HepG2 (cell line): ENCODE data around the gene LRBA. TPM values are rescaled to one million over a fixed set of nuclear protein-coding genes. Genes with fewer than 3 reads are reported as not detected.

Experiments
- ATAC-seq: fragments of 200-7000 bp; cut with Tn5 transposase; 3 replicates; pipeline ENCODE4 v1.9.1; 2020; ENCODE audit warnings: mild to moderate bottlenecking, moderate library complexity
- BruUV-seq: library from RNA; stranded (reverse); fragments of 400-500 nt; replicated peaks from 2 replicates; lab custom pipeline; 2021; lab: Mats Ljungman, UMichigan
- CTCF ChIA-PET: fragments of 300-600 bp; formaldehyde crosslinking; extraction: SDS; loops from one replicate; lab custom pipeline; 2021; ENCODE audit warnings: low total read pairs, inconsistent platforms, low intra/inter-chr PET ratio; lab: Yijun Ruan, JAX
- POLR2A ChIA-PET: fragments of 350-600 bp; sonication (Branson Sonifier 250); formaldehyde crosslinking; loops from one replicate; lab custom pipeline; 2020; ENCODE audit warnings: antibody characterized with exemption, inconsistent platforms; lab: Yijun Ruan, JAX
- DNase-seq: peaks from one replicate; pipeline ENCODE4 v3.0.0-alpha.2; 2015; ENCODE audit warnings: low spot score
- FAIRE-seq: peaks from 3 replicates; lab custom pipeline; 2011; peaks lifted over from hg19 to GRCh38; lab: Jason Lieb, UNC
- H2AFZ ChIP-seq: one replicate; pipeline ENCODE4 v1.6.1; 2011; ENCODE audit warnings: low read length, inconsistent platforms
- H3K27ac ChIP-seq: fragments of 300-600 bp; 3 replicates; pipeline ENCODE4 v1.8.0; 2011; ENCODE audit warnings: mixed run types, mild to moderate bottlenecking, mixed read lengths, low read length, inconsistent platforms; ENCODE audit not compliant: insufficient read depth; ENCODE audit errors: extremely low read length
- H3K27me3 ChIP-seq, 2 experiments: fragments of 200-600 bp in 1 of 2; 2 replicates in 1 of 2; 3 replicates in 1 of 2; pipeline versions ENCODE4 v1.6.0 to v1.8.0; 2011; ENCODE audit warnings: low read length in 2 of 2, mild to moderate bottlenecking in 2 of 2, moderate library complexity in 2 of 2, inconsistent platforms in 1 of 2; ENCODE audit not compliant: insufficient read depth in 2 of 2, control insufficient read depth in 1 of 2
- H3K36me3 ChIP-seq, 2 experiments: fragments of 200-600 bp in 1 of 2; replicated peaks in 1 of 2; 2 replicates in 1 of 2; 3 replicates in 1 of 2; pipeline versions ENCODE4 v1.5.1 to v1.8.0; 2011; ENCODE audit warnings: low read length in 2 of 2, inconsistent platforms in 1 of 2; ENCODE audit not compliant: insufficient read depth in 2 of 2, control insufficient read depth in 1 of 2
- H3K4me1 ChIP-seq: 2 replicates; pipeline ENCODE4 v1.5.1; 2012; ENCODE audit warnings: low read length, inconsistent platforms; ENCODE audit not compliant: insufficient read depth
- H3K4me2 ChIP-seq: 2 replicates; pipeline ENCODE4 v1.6.0; 2011; ENCODE audit warnings: low read depth, low read length, inconsistent platforms
- H3K4me3 ChIP-seq, 3 experiments: fragments of 200-600 bp in 1 of 3; sonication (generic), shearing (Covaris generic) in 1 of 3; replicated peaks in 1 of 3; 2 replicates each; pipeline ENCODE4 v1.5.1; 2011 to 2016; ENCODE audit warnings: low read length in 3 of 3, inconsistent platforms in 2 of 3, low read depth in 2 of 3, mild to moderate bottlenecking in 2 of 3, control low read depth in 1 of 3, mixed read lengths in 1 of 3; ENCODE audit not compliant: insufficient read depth in 1 of 3
- H3K79me2 ChIP-seq: one replicate; pipeline ENCODE4 v1.6.1; 2011; ENCODE audit warnings: low read length, inconsistent platforms; ENCODE audit not compliant: insufficient read depth
- H3K9ac ChIP-seq: 2 replicates; pipeline ENCODE4 v1.6.0; 2011; ENCODE audit warnings: mild to moderate bottlenecking, low read depth, low read length, inconsistent platforms; ENCODE audit not compliant: insufficient read depth
- H3K9me3 ChIP-seq: 2 replicates; pipeline ENCODE4 v1.5.1; 2012; ENCODE audit warnings: mild to moderate bottlenecking, low read length
- H4K20me1 ChIP-seq: 2 replicates; pipeline ENCODE4 v1.6.0; 2011; ENCODE audit warnings: inconsistent platforms, mild to moderate bottlenecking, low read length, moderate library complexity; ENCODE audit not compliant: insufficient read depth
- ETV6 ChIP-seq: sonication (generic); formaldehyde crosslinking; conservative IDR thresholded peaks from 2 replicates; pipeline ENCODE4 v1.4.0; 2020; ENCODE audit warnings: missing genetic modification reagents
- FIP1L1 ChIP-seq: fragments of 200-400 bp; formaldehyde crosslinking; IDR thresholded peaks from 2 replicates; pipeline ENCODE4 v1.6.1; 2018; ENCODE audit warnings: low read depth, mild to moderate bottlenecking, low read length, moderate library complexity, borderline replicate concordance; ENCODE audit not compliant: insufficient read depth
- JUNB ChIP-seq: sonication (generic); formaldehyde crosslinking; IDR thresholded peaks from 2 replicates; pipeline ENCODE4 v1.8.0; 2022; ENCODE audit warnings: missing genetic modification reagents, mild to moderate bottlenecking, borderline replicate concordance
- SAP130 ChIP-seq: IDR thresholded peaks from 2 replicates; pipeline ENCODE4 v1.6.1; 2016; ENCODE audit warnings: low read depth
- TBL1XR1 ChIP-seq: fragments of 150-350 bp; IDR thresholded peaks from 2 replicates; pipeline ENCODE4 v1.6.1; 2014; ENCODE audit warnings: borderline replicate concordance, low read length; ENCODE audit not compliant: partially characterized antibody
- ZBTB8A ChIP-seq: sonication (generic); formaldehyde crosslinking; IDR thresholded peaks from 2 replicates; pipeline ENCODE4 v1.4.0; 2020; ENCODE audit warnings: mild to moderate bottlenecking, low read depth, missing genetic modification reagents, borderline replicate concordance
- ZFP36 ChIP-seq: fragments of 150-350 bp; IDR thresholded peaks from 2 replicates; pipeline ENCODE4 v1.6.1; 2018; ENCODE audit warnings: borderline replicate concordance, low read length, low read depth; ENCODE audit not compliant: partially characterized antibody
- ZNF260 ChIP-seq: sonication (generic); formaldehyde crosslinking; IDR thresholded peaks from 2 replicates; pipeline ENCODE4 v1.4.0; 2020; ENCODE audit warnings: missing genetic modification reagents, low read depth, mild to moderate bottlenecking, borderline replicate concordance
- WGBS: methylation state at CpG from one replicate; pipeline ENCODE4 v1.1.6; 2017; ENCODE audit warnings: low lambda C conversion rate; 5-methylcytosine and 5-hydroxymethylcytosine counted together
- in situ Hi-C: cut with HindIII; loops from 2 replicates; pipeline ENCODE4 v1.10.0; 2017; ENCODE audit warnings: low pct_unique_long_range_greater_than_20kb; ENCODE audit not compliant: extremely low pct_ligation_motif_present
- intact Hi-C: fragments of 100-400 bp; cut with micrococcal nuclease; formaldehyde crosslinking; loops from one replicate; pipeline ENCODE4 v1.10.0; 2022; ENCODE audit not compliant: unreplicated experiment
- polyA plus RNA-seq, 8 experiments: library from polyadenylated mRNA; depleted of rRNA in 3 of 8; stranded (reverse) in 7 of 8; unstranded in 1 of 8; fragments of >200 nt; fragmentation: Illumina TruSeq in 4 of 8; extraction: Trizol in 4 of 8; gene quantifications; 2 replicates each; pipeline versions ENCODE4 v1.2.1 to v1.2.3, GENCODE V29; 2011 to 2016; ENCODE audit warnings: low read depth in 4 of 8, missing spikeins in 1 of 8, mixed read lengths in 1 of 8; ENCODE audit not compliant: insufficient read depth in 1 of 8
- total RNA-seq, 5 experiments: library from RNA; depleted of rRNA; stranded (reverse); fragments of >200 nt; fragmentation: Illumina TruSeq; extraction: Trizol; gene quantifications; 2 replicates each; pipeline ENCODE4 v1.2.3, GENCODE V29; 2016; ENCODE audit warnings: low read depth in 1 of 5
- TF ChIP-seq, protein P1 (sequence below): sonication (generic); formaldehyde crosslinking; IDR thresholded peaks from 2 replicates; pipeline ENCODE4 v1.8.1; 2023; ENCODE audit warnings: missing genetic modification reagents, mild to moderate bottlenecking, borderline replicate concordance
- TF ChIP-seq, protein P2 (sequence below): sonication (generic); formaldehyde crosslinking; IDR thresholded peaks from 2 replicates; pipeline ENCODE4 v1.4.0; 2020; ENCODE audit warnings: missing genetic modification reagents
- TF ChIP-seq, protein P3 (sequence below): sonication (generic); formaldehyde crosslinking; IDR thresholded peaks from 2 replicates; pipeline ENCODE4 v1.8.0; 2023; ENCODE audit warnings: mild to moderate bottlenecking, missing genetic modification reagents

LRBA gene
- total and polyA plus RNA-seq, 2 of the 13 experiments (the other 11 are each of a cell fraction or from before 2014, with no cell fraction given), result 21.0 to 37.2 TPM

DNA sequence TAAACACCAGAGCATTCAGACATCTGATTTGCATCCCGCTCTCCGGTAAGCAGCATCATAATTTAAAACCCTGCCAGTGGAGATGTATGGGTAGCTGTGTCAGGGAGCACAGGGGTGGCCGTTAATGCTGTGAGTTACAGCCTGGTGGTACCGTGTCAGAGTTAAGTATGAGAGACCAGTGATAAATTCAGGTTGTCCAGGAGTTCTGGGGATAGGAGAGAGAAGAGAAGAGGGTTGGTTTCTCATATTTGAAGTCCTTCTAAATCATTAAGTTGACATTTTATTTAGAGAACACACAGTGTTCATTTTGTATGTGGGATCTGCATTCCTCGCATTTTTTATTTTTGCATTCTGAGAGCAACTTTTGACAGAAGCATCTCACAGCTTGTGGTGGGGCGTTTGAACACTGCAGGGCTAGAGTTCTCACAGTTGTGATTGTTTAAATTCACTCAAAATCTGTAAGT lies 779.2 kb downstream of the LRBA start:
- 9% methylated on average over 6 of the region's 6 CpGs for WGBS
- in situ Hi-C loops, result no loop called here
- Histone ChIP-seq H2AFZ (no peak overlapping the region), H3K27ac (no peak overlapping the region), H4K20me1 (no peaks in the 10 kb centered on the region), H3K36me3 (no peaks in the 10 kb centered on the region), H3K9ac (no peak overlapping the region), H3K27me3 (peaks cover 0 to 9% of the 10 kb centered on the region in 2 experiments; a peak in 2 of 5 replicates), H3K79me2 (no peaks in the 10 kb centered on the region), H3K4me1 (no peaks in the 10 kb centered on the region), H3K4me3 (no peak overlapping the region), H3K9me3 (no peaks in the 10 kb centered on the region), H3K4me2 (no peak overlapping the region)
- FAIRE-seq (no peak), DNase-seq (no peak), ATAC-seq (no peak)
- intact Hi-C loops, result no loop called here
- ChIA-PET CTCF (no interaction called here), POLR2A (no interaction called here)
- TF ChIP-seq, protein P1, sequence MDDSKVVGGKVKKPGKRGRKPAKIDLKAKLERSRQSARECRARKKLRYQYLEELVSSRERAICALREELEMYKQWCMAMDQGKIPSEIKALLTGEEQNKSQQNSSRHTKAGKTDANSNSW, result no peak
- TF ChIP-seq, protein P2, sequence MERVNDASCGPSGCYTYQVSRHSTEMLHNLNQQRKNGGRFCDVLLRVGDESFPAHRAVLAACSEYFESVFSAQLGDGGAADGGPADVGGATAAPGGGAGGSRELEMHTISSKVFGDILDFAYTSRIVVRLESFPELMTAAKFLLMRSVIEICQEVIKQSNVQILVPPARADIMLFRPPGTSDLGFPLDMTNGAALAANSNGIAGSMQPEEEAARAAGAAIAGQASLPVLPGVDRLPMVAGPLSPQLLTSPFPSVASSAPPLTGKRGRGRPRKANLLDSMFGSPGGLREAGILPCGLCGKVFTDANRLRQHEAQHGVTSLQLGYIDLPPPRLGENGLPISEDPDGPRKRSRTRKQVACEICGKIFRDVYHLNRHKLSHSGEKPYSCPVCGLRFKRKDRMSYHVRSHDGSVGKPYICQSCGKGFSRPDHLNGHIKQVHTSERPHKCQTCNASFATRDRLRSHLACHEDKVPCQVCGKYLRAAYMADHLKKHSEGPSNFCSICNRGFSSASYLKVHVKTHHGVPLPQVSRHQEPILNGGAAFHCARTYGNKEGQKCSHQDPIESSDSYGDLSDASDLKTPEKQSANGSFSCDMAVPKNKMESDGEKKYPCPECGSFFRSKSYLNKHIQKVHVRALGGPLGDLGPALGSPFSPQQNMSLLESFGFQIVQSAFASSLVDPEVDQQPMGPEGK (CRISPR knock-in tag), result no peak
- TF ChIP-seq SAP130 (CRISPR knock-in tag) (no peak), ZFP36 (no peak), ZBTB8A (CRISPR knock-in tag) (no peak)
- no TSS peak for BruUV-seq

DNA sequence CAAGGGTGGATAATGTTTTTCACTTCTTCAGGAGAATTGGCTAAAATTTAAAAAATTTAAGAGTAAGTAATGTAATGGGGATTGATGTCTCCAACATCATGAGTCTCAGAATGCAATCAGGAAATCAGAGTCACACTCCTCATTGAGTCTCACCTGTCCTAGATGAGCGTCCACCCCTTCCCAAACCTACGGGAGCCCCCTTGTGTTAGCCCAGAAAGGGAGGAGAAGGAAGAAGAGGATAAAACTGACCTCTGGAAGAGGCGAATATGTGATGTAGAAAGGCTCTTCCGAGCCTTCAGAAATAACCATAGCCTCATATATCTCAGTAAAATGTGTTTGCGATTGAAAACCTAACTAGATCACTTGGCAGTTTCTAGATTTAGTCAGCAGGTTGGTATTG lies 779.8 kb downstream of the LRBA start:
- H3K27ac ChIP-seq, result no peak overlapping the region
- ChIA-PET CTCF (no interaction called here), POLR2A (no interaction called here)
- no peak overlapping the region for H3K9ac ChIP-seq
- no peaks in the 10 kb centered on the region for H3K79me2 ChIP-seq
- H4K20me1 ChIP-seq, result no peaks in the 10 kb centered on the region
- DNase-seq, result no peak
- no peaks in the 10 kb centered on the region for H3K4me1 ChIP-seq
- peaks cover 0 to 9% of the 10 kb centered on the region in 2 experiments; a peak in 2 of 5 replicates for H3K27me3 ChIP-seq
- 10% methylated on average over 5 of the region's 5 CpGs for WGBS
- no peaks in the 10 kb centered on the region for H3K36me3 ChIP-seq
- no peak overlapping the region for H3K4me2 ChIP-seq
- intact Hi-C loops, result no loop called here
- BruUV-seq, result no TSS peak
- no peak overlapping the region for H3K4me3 ChIP-seq
- ATAC-seq, result no peak
- FAIRE-seq, result no peak
- in situ Hi-C loops, result no loop called here
- H2AFZ ChIP-seq, result no peak overlapping the region
- no peak for TF ChIP-seq TBL1XR1
- no peak for TF ChIP-seq JUNB (CRISPR knock-in tag)
- TF ChIP-seq FIP1L1, result no peak
- no peak for TF ChIP-seq ETV6
- TF ChIP-seq, protein P3, sequence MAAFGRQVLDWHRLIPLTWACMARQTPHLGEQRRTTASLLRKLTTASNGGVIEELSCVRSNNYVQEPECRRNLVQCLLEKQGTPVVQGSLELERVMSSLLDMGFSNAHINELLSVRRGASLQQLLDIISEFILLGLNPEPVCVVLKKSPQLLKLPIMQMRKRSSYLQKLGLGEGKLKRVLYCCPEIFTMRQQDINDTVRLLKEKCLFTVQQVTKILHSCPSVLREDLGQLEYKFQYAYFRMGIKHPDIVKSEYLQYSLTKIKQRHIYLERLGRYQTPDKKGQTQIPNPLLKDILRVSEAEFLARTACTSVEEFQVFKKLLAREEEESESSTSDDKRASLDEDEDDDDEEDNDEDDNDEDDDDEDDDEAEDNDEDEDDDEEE, result no peak
- no peak for TF ChIP-seq ZNF260 (CRISPR knock-in tag)
- H3K9me3 ChIP-seq, result no peaks in the 10 kb centered on the region
